Fibroblast of skin of right biceps (primary cell): Measurements from ENCODE around the gene TGFB2.
"Not testable (repeated sequence)": the region's sequence is repeated elsewhere in the genome, so short reads cannot be mapped to it uniquely, and the experiment has no call there.

Experiments
- DNase-seq: peaks from one replicate; pipeline ENCODE4 v3.0.0-alpha.2; 2013

TGFB2 gene

GRCh38 chr1:218344814-218345672, at the start of gene TGFB2:
TSS of gene TGFB2 (plus strand) at chr1:218345336. CDS start at chr1:218346702, 1,366 bp downstream.
- peak; percentile 73 for DNase-seq

GRCh38 chr1:218296162-218296561, 49.0 kb upstream of the TGFB2 start:
- DNase-seq = no peak

GRCh38 chr1:218297461-218297860, 47.7 kb upstream of the TGFB2 start:
- no peak for DNase-seq

GRCh38 chr1:218297867-218298266, 47.3 kb upstream of the TGFB2 start:
- peak; percentile 28 for DNase-seq

- DNase-seq = no peak
Observed at GRCh38 chr1:218298398-218298797, 46.7 kb upstream of the TGFB2 start.

GRCh38 chr1:218299416-218299815, 45.7 kb upstream of the TGFB2 start:
- peak; percentile 63 for DNase-seq

- DNase-seq = no peak
Observed at GRCh38 chr1:218301217-218301616, 43.9 kb upstream of the TGFB2 start.

- no peak for DNase-seq
Observed at GRCh38 chr1:218302155-218302554, 43.0 kb upstream of the TGFB2 start.

- no peak for DNase-seq
Observed at GRCh38 chr1:218303176-218303879, 41.8 kb upstream of the TGFB2 start.

- peak; percentile 71 for DNase-seq
Observed at GRCh38 chr1:218304281-218305039, 40.7 kb upstream of the TGFB2 start.

GRCh38 chr1:218305472-218306064, 39.6 kb upstream of the TGFB2 start:
- no peak for DNase-seq

- DNase-seq = peak; percentile 49
Observed at GRCh38 chr1:218312509-218312908, 32.6 kb upstream of the TGFB2 start.

- DNase-seq = no peak
Observed at GRCh38 chr1:218314316-218314715, 30.8 kb upstream of the TGFB2 start.

- DNase-seq = no peak
Observed at GRCh38 chr1:218315638-218316037, 29.5 kb upstream of the TGFB2 start.

GRCh38 chr1:218317061-218317460, 28.1 kb upstream of the TGFB2 start:
- no peak for DNase-seq

GRCh38 chr1:218320182-218320581, 25.0 kb upstream of the TGFB2 start:
- DNase-seq = not testable (repeated sequence)

- DNase-seq = no peak
Observed at GRCh38 chr1:218322762-218323161, 22.4 kb upstream of the TGFB2 start.

GRCh38 chr1:218323568-218324225, 21.4 kb upstream of the TGFB2 start:
- no peak for DNase-seq

GRCh38 chr1:218324226-218324580, 20.9 kb upstream of the TGFB2 start:
- DNase-seq = no peak

GRCh38 chr1:218328769-218329168, 16.4 kb upstream of the TGFB2 start:
- DNase-seq = no peak

GRCh38 chr1:218330043-218330623, 15.0 kb upstream of the TGFB2 start:
- peak; percentile 47 for DNase-seq

- DNase-seq = no peak
Observed at GRCh38 chr1:218332416-218332815, 12.7 kb upstream of the TGFB2 start.
